Measurements from ENCODE around the gene UCMA. TPM values are rescaled to one million over a fixed set of nuclear protein-coding genes. Genes with fewer than 3 reads are reported as not detected.

Gene UCMA
- total and polyA plus RNA-seq, 9 of the 15 experiments (the other 6 are each of a cell fraction or from before 2014, with no cell fraction given): not detected

DNA sequence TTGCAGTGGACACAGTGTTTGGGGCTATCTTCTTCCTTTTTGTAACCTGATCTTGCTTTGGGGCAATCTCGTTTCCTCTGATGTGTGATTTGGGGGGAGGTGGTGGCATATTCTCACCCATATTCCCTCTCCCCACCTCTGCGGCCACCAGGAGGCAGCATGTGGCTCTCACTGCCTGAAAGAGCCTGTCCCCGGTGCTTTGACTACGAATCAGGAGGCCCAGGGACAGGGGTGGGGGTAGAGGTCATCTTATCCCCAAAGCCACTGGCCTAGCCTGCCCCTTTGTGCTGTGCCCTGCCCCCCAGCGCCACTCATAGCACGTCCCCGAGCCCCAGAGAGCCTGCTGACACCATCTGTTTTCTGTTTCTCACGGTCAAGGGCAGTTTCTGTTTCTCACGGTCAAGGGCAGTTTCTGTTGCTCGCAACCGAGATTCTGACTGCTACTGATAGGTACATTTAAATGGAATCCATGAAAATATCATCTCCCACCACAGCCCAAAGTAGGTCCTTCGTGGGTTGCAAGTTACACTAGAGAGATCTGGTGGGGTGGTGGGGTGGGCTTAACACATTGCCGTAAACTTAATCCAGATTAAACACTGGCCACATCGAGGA is 37.5 kb upstream of the UCMA start (continued):
- peak; percentile 40; the same call in 1 of the 2 replicates for TF ChIP-seq RB1 (IDR thresholded peaks at IDR 0.05; ENCODE audit: low read depth)
- peak; percentile 46 for TF ChIP-seq NCOR1 (IDR thresholded peaks at IDR 0.05)
- peak; percentile 60; the same call in 1 of the 2 replicates for TF ChIP-seq SMC3 (conservative IDR thresholded peaks at IDR 0.05; ENCODE audit: insufficient read depth, low read depth, low read length)
- TF ChIP-seq E2F6 (IDR thresholded peaks at IDR 0.05; ENCODE audit: borderline replicate concordance in 1 of 2, extremely low read depth in 1 of 2, insufficient read depth in 1 of 2, insufficient read length in 1 of 2, low read depth in 1 of 2, low read length in 1 of 2, poor library complexity in 1 of 2, severe bottlenecking in 1 of 2): peak in 1 of 2 experiments; percentile 46
- no peak for TF ChIP-seq NCOA4 (IDR thresholded peaks at IDR 0.05; ENCODE audit: partially characterized antibody)
- TF ChIP-seq CREM (IDR thresholded peaks at IDR 0.05; ENCODE audit: low read depth): peak; percentile 41; the same call in 1 of the 2 replicates
- peak; percentile 34; the same call in 1 of the 2 replicates for TF ChIP-seq RBFOX2 (IDR thresholded peaks at IDR 0.05; ENCODE audit: low read depth, low read length)
- no peak for TF ChIP-seq NFXL1 (CRISPR knock-in tag; IDR thresholded peaks at IDR 0.05)
- peak; percentile 26; the same call in 1 of the 2 replicates for TF ChIP-seq TAL1 (IDR thresholded peaks at IDR 0.05)
- TF ChIP-seq RCOR1 (IDR thresholded peaks at IDR 0.05; ENCODE audit: borderline replicate concordance in 1 of 2, low read depth in 2 of 2, low read length in 2 of 2): peak; percentile 7 to 65; a peak in 3 of 4 replicates
- TF ChIP-seq CCAR2 (IDR thresholded peaks at IDR 0.05; ENCODE audit: low read depth, low read length): no peak
- TF ChIP-seq, protein P1, sequence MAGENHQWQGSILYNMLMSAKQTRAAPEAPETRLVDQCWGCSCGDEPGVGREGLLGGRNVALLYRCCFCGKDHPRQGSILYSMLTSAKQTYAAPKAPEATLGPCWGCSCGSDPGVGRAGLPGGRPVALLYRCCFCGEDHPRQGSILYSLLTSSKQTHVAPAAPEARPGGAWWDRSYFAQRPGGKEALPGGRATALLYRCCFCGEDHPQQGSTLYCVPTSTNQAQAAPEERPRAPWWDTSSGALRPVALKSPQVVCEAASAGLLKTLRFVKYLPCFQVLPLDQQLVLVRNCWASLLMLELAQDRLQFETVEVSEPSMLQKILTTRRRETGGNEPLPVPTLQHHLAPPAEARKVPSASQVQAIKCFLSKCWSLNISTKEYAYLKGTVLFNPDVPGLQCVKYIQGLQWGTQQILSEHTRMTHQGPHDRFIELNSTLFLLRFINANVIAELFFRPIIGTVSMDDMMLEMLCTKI (IDR thresholded peaks at IDR 0.05; ENCODE audit: partially characterized antibody): no peak
- peak in 1 of 2 experiments; percentile 44; a peak in 1 of 4 replicates for TF ChIP-seq HDAC1 (IDR thresholded peaks at IDR 0.05)
- TF ChIP-seq SMAD4 (CRISPR knock-in tag; conservative IDR thresholded peaks at IDR 0.05): peak; percentile 21; the same call in 1 of the 2 replicates
- 0 out of 2 replicates have a peak, but pooled peaks have one; percentile 25 for TF ChIP-seq ZNF384 (IDR thresholded peaks at IDR 0.05; ENCODE audit: low read depth, low read length)
- peak; percentile 51; the same call in 1 of the 2 replicates for TF ChIP-seq XRCC5 (IDR thresholded peaks at IDR 0.05; ENCODE audit: low read depth, low read length)
- no peak for TF ChIP-seq NR4A1 (CRISPR knock-in tag; IDR thresholded peaks at IDR 0.05)
- peak; percentile 48; the same call in 1 of the 2 replicates for TF ChIP-seq NR4A1 (tag; IDR thresholded peaks at IDR 0.05)
- TF ChIP-seq, protein P2, sequence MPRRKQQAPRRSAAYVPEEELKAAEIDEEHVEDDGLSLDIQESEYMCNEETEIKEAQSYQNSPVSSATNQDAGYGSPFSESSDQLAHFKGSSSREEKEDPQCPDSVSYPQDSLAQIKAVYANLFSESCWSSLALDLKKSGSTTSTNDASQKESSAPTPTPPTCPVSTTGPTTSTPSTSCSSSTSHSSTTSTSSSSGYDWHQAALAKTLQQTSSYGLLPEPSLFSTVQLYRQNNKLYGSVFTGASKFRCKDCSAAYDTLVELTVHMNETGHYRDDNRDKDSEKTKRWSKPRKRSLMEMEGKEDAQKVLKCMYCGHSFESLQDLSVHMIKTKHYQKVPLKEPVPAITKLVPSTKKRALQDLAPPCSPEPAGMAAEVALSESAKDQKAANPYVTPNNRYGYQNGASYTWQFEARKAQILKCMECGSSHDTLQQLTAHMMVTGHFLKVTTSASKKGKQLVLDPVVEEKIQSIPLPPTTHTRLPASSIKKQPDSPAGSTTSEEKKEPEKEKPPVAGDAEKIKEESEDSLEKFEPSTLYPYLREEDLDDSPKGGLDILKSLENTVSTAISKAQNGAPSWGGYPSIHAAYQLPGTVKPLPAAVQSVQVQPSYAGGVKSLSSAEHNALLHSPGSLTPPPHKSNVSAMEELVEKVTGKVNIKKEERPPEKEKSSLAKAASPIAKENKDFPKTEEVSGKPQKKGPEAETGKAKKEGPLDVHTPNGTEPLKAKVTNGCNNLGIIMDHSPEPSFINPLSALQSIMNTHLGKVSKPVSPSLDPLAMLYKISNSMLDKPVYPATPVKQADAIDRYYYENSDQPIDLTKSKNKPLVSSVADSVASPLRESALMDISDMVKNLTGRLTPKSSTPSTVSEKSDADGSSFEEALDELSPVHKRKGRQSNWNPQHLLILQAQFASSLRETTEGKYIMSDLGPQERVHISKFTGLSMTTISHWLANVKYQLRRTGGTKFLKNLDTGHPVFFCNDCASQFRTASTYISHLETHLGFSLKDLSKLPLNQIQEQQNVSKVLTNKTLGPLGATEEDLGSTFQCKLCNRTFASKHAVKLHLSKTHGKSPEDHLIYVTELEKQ (CRISPR knock-in tag; IDR thresholded peaks at IDR 0.05): no peak
- no peak for TF ChIP-seq TGIF2 (CRISPR knock-in tag; IDR thresholded peaks at IDR 0.05)
- TF ChIP-seq ZFP36 (IDR thresholded peaks at IDR 0.05; ENCODE audit: low read depth, low read length, partially characterized antibody): peak; percentile 48
- TF ChIP-seq ARID1B (IDR thresholded peaks at IDR 0.05): peak; percentile 31; the same call in 1 of the 2 replicates
- TF ChIP-seq HNRNPUL1 (IDR thresholded peaks at IDR 0.05; ENCODE audit: low read length): no peak

Measured in K562 (cell line).